Astrocyte (in vitro differentiated cells and primary cell): ENCODE measurements around the gene DOCK11. TPM values are rescaled to one million over a fixed set of nuclear protein-coding genes. Genes with fewer than 3 reads are reported as not detected.

ENCODE experiments used
- DNase-seq: peaks from one replicate; pipeline ENCODE4 v3.0.0-alpha.2; 2010; ENCODE audit warnings: low read depth
- FAIRE-seq: peaks from 2 replicates; lab custom pipeline; 2011; peaks lifted over from hg19 to GRCh38; lab: Jason Lieb, UNC
- H2AFZ ChIP-seq: 2 replicates; pipeline ENCODE4 v1.6.0; 2012; ENCODE audit warnings: low read depth, low read length, inconsistent platforms
- H3K27ac ChIP-seq: 2 replicates; pipeline ENCODE4 v1.5.1; 2011; ENCODE audit warnings: low read depth, low read length, inconsistent platforms
- H3K27me3 ChIP-seq: 2 replicates; pipeline ENCODE4 v1.6.0; 2011; ENCODE audit warnings: low read length, inconsistent platforms; ENCODE audit not compliant: insufficient read depth
- H3K36me3 ChIP-seq: 2 replicates; pipeline ENCODE4 v1.5.1; 2011; ENCODE audit warnings: low read length, inconsistent platforms; ENCODE audit not compliant: insufficient read depth
- H3K4me1 ChIP-seq: 2 replicates; pipeline ENCODE4 v1.5.1; 2011; ENCODE audit warnings: low read length, inconsistent platforms; ENCODE audit not compliant: insufficient read depth
- H3K4me2 ChIP-seq: 2 replicates; pipeline ENCODE4 v1.6.0; 2012; ENCODE audit warnings: low read length, inconsistent platforms
- H3K4me3 ChIP-seq: 2 replicates; pipeline ENCODE4 v1.5.1; 2011; ENCODE audit warnings: low read depth, mild to moderate bottlenecking, low read length, inconsistent platforms; ENCODE audit not compliant: insufficient read depth
- H3K79me2 ChIP-seq: 2 replicates; pipeline ENCODE4 v1.6.0; 2012; ENCODE audit warnings: mild to moderate bottlenecking, low read length, inconsistent platforms; ENCODE audit not compliant: insufficient read depth
- H3K9ac ChIP-seq: 2 replicates; pipeline ENCODE4 v1.6.0; 2012; ENCODE audit warnings: mild to moderate bottlenecking, low read length, inconsistent platforms
- H3K9me3 ChIP-seq: 2 replicates; pipeline ENCODE4 v1.5.1; 2012; ENCODE audit warnings: low read depth, mild to moderate bottlenecking, low read length, inconsistent platforms; ENCODE audit not compliant: insufficient read depth
- H4K20me1 ChIP-seq: 2 replicates; pipeline ENCODE4 v1.6.0; 2012; ENCODE audit warnings: low read length, inconsistent platforms; ENCODE audit not compliant: insufficient read depth
- H3K27ac Mint-ChIP-seq: one replicate; pipeline ENCODE4 v1.8.0; 2021; ENCODE audit warnings: mild to moderate bottlenecking, mixed read lengths; ENCODE audit not compliant: unreplicated experiment
- H3K27me3 Mint-ChIP-seq: one replicate; pipeline ENCODE4 v1.8.0; 2021; ENCODE audit warnings: low read depth, mixed read lengths; ENCODE audit not compliant: unreplicated experiment
- H3K36me3 Mint-ChIP-seq: one replicate; pipeline ENCODE4 v1.8.0; 2021; ENCODE audit warnings: low read depth, mixed read lengths; ENCODE audit not compliant: unreplicated experiment
- H3K4me1 Mint-ChIP-seq: one replicate; pipeline ENCODE4 v1.8.0; 2021; ENCODE audit warnings: low read depth, mixed read lengths; ENCODE audit not compliant: unreplicated experiment
- H3K4me3 Mint-ChIP-seq: one replicate; pipeline ENCODE4 v1.8.0; 2021; ENCODE audit warnings: mild to moderate bottlenecking, moderate library complexity, mixed read lengths; ENCODE audit not compliant: unreplicated experiment
- H3K9me3 Mint-ChIP-seq: one replicate; pipeline ENCODE4 v1.8.0; 2021; ENCODE audit warnings: mild to moderate bottlenecking, mixed read lengths; ENCODE audit not compliant: unreplicated experiment
- EZH2 ChIP-seq: IDR thresholded peaks from 2 replicates; pipeline ENCODE4 v1.6.1; 2012; ENCODE audit warnings: mild to moderate bottlenecking, low read length, inconsistent platforms; ENCODE audit not compliant: insufficient read depth
- total RNA-seq: library from RNA; stranded (reverse); gene quantifications from 2 replicates; pipeline ENCODE4 v1.2.1, GENCODE V29; 2021
- TF ChIP-seq, protein P1 (sequence below): IDR thresholded peaks from 2 replicates; pipeline ENCODE4 v1.5.1; 2011; ENCODE audit warnings: low read depth, mild to moderate bottlenecking, inconsistent platforms, low read length, moderate library complexity; ENCODE audit not compliant: insufficient read depth

The DOCK11 gene
- total RNA-seq, 1 donor from 2014 or later: 4.7 TPM

DNA sequence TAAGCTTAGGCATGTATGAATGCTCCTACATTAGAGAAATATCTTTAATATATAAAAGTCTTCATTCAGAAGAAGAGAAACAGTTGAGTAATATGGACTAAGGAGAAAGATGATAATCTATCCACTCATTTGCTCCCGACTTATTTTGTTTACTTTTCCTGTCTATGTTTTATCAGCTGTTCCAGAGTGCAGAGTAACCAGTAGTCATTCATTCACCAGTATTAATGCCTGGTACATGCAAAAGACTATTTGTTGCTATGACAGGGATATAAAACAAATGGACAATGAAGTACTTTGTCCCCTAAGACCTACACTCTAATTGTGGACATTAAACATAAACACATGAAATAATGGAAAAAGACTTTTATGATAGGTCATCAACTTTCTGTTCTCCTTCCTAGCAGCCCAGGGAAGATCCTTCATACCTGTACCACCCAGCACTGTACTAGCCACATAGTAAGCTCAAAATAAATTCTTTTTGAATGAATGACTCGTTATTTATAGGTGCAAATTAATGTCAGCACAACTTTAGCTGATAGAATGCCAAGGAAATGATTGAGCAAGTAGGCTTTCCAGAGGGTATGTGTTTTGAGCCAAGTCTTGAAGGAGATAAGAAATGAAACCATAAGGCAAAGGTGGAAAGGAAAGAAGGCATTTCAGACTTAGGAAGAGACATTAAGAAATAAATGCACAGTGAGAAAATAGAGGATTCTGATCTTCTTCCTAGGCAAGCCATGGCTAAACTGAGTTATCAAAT is 186.8 kb downstream of the DOCK11 start:
- H3K27me3 ChIP-seq: no peaks in the 10 kb centered on the region
- H3K4me2 ChIP-seq: no peak overlapping the region
- H3K36me3 Mint-ChIP-seq: no peaks in the 10 kb centered on the region
- H4K20me1 ChIP-seq: no peaks in the 10 kb centered on the region
- TF ChIP-seq EZH2: no peak
- TF ChIP-seq, protein P1, sequence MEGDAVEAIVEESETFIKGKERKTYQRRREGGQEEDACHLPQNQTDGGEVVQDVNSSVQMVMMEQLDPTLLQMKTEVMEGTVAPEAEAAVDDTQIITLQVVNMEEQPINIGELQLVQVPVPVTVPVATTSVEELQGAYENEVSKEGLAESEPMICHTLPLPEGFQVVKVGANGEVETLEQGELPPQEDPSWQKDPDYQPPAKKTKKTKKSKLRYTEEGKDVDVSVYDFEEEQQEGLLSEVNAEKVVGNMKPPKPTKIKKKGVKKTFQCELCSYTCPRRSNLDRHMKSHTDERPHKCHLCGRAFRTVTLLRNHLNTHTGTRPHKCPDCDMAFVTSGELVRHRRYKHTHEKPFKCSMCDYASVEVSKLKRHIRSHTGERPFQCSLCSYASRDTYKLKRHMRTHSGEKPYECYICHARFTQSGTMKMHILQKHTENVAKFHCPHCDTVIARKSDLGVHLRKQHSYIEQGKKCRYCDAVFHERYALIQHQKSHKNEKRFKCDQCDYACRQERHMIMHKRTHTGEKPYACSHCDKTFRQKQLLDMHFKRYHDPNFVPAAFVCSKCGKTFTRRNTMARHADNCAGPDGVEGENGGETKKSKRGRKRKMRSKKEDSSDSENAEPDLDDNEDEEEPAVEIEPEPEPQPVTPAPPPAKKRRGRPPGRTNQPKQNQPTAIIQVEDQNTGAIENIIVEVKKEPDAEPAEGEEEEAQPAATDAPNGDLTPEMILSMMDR: no peak
- DNase-seq: no peak
- no peak overlapping the region for H2AFZ ChIP-seq
- H3K4me3 Mint-ChIP-seq: no peak overlapping the region
- FAIRE-seq: peak; percentile 50
- no peaks in the 10 kb centered on the region for H3K79me2 ChIP-seq
- no peak overlapping the region for H3K9ac ChIP-seq
- no peaks in the 10 kb centered on the region for H3K36me3 ChIP-seq
- no peak overlapping the region for H3K4me3 ChIP-seq
- no peak overlapping the region for H3K27ac Mint-ChIP-seq
- no peaks in the 10 kb centered on the region for H3K4me1 Mint-ChIP-seq
- H3K27ac ChIP-seq: no peak overlapping the region
- H3K9me3 ChIP-seq: no peaks in the 10 kb centered on the region
- H3K27me3 Mint-ChIP-seq: no peaks in the 10 kb centered on the region
- no peaks in the 10 kb centered on the region for H3K9me3 Mint-ChIP-seq
- H3K4me1 ChIP-seq: no peaks in the 10 kb centered on the region

GRCh38 chrX:118685393-118685792 is 189.8 kb downstream of the DOCK11 start:
- FAIRE-seq (no peak), DNase-seq (no peak)
- Histone ChIP-seq H4K20me1 (no peaks in the 10 kb centered on the region), H3K79me2 (no peaks in the 10 kb centered on the region), H3K27ac (no peak overlapping the region), H3K4me3 (no peak overlapping the region), H3K9ac (no peak overlapping the region), H3K4me1 (no peaks in the 10 kb centered on the region), H3K27me3 (no peaks in the 10 kb centered on the region), H3K9me3 (no peaks in the 10 kb centered on the region), H3K4me2 (no peak overlapping the region), H2AFZ (no peak overlapping the region), H3K36me3 (no peaks in the 10 kb centered on the region)
- Mint-ChIP-seq H3K36me3 (no peaks in the 10 kb centered on the region), H3K27me3 (no peaks in the 10 kb centered on the region), H3K4me1 (no peaks in the 10 kb centered on the region), H3K27ac (no peak overlapping the region), H3K4me3 (no peak overlapping the region), H3K9me3 (no peaks in the 10 kb centered on the region)
- TF ChIP-seq, protein P1: no peak
- no peak for TF ChIP-seq EZH2

- no peaks in the 10 kb centered on the region for H3K27me3 Mint-ChIP-seq
- FAIRE-seq (no peak), DNase-seq (no peak)
- H3K9ac ChIP-seq: no peak overlapping the region
- H3K4me1 ChIP-seq: no peaks in the 10 kb centered on the region
- no peaks in the 10 kb centered on the region for H4K20me1 ChIP-seq
- no peak overlapping the region for H3K4me3 ChIP-seq
- no peak for TF ChIP-seq EZH2
- TF ChIP-seq, protein P1: no peak
- H3K79me2 ChIP-seq: no peaks in the 10 kb centered on the region
- H3K4me2 ChIP-seq: no peak overlapping the region
- H3K9me3 Mint-ChIP-seq: no peaks in the 10 kb centered on the region
- H3K4me3 Mint-ChIP-seq: no peak overlapping the region
- H3K9me3 ChIP-seq: no peaks in the 10 kb centered on the region
- no peaks in the 10 kb centered on the region for H3K36me3 Mint-ChIP-seq
- H3K27ac ChIP-seq: no peak overlapping the region
- H3K4me1 Mint-ChIP-seq: no peaks in the 10 kb centered on the region
- no peak overlapping the region for H2AFZ ChIP-seq
- no peaks in the 10 kb centered on the region for H3K27me3 ChIP-seq
- no peaks in the 10 kb centered on the region for H3K36me3 ChIP-seq
- H3K27ac Mint-ChIP-seq: no peak overlapping the region
Measured at GRCh38 chrX:118688935-118689334, 193.3 kb downstream of the DOCK11 start.
